H1 (cell line): ENCODE results near the gene NDUFA7. TPM values are rescaled to one million over a fixed set of nuclear protein-coding genes. Genes with fewer than 3 reads are reported as not detected.

Source experiments
- POLR2AphosphoS5 ChIP-seq: IDR thresholded peaks from 2 replicates; pipeline ENCODE4 v1.6.1; 2011; ENCODE audit warnings: low read depth, low read length
- SP2 ChIP-seq: IDR thresholded peaks from 2 replicates; pipeline ENCODE4 v1.6.1; 2012; ENCODE audit warnings: mild to moderate bottlenecking, low read length, inconsistent platforms
- polyA plus RNA-seq, 7 experiments: library from polyadenylated mRNA; depleted of rRNA in 3 of 7; stranded (reverse) in 5 of 7; unstranded in 2 of 7; fragments of >200 nt in 5 of 7; fragments of 200-250 nt in 2 of 7; gene quantifications; 1 replicate in 5 of 7; 2 replicates in 1 of 7; 4 replicates in 1 of 7; pipeline versions ENCODE4 v1.2.1 to v1.2.3, GENCODE V29; 2011 to 2013; ENCODE audit warnings: missing spikeins in 2 of 7, mixed read lengths in 2 of 7
- total RNA-seq: library from RNA; stranded (reverse); fragmentation: NEBNext Ultra II Directional; extraction: Animal tissue kit (Norgen Biotek cat#: 25700); gene quantifications from 2 replicates; pipeline ENCODE4 v1.2.1, GENCODE V29; 2021
- TF ChIP-seq, protein P1 (sequence below): IDR thresholded peaks from 2 replicates; pipeline ENCODE4 v1.6.1; 2012; ENCODE audit warnings: inconsistent platforms

The NDUFA7 gene
- total and polyA plus RNA-seq, 2 of the 8 experiments (the other 6 are each of a cell fraction or from before 2014, with no cell fraction given), result 54.4 to 286 TPM

DNA sequence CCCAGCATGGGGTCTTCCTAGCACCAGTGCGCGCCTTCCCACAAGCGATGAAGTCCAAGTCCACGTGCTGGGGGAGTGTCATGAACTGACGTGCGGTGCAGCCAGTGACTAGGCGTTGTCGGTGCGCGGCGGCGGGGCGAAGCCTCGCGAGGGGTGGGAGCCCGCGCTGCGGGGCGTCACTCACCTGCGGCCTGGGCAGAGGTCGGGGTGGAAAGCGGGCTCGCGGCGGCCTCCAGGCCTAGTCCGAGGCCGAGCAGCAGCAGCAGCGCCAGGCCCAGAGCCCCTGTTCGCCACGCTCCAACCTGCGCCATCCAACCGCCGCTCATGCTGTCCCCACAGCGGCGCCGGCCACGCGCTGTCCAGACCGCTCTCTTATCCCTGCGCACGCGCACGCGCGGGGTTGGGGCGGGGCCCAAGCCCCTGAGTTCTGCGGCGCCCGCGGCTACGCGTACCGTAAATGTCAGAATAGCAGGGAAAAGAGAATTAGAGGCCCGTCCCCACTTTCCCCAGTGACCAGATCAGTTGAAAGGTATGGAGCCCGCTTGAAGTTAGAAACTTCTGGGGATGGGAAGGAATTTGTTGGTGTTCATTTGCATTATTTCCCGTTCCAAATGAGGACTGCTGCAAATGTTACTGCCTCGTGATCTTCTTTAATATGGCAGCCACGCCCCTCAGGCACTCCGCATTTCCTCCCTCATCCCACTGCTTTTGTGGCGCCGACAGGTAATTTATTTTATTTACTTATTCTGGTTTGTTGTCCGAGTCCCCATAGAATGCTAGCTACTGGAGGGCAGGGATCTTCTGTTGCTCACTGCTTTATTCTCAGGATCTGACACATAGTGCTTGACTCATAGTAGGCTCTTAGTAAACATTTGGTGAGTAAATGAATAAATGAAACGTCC lies 13.0 kb downstream of the NDUFA7 start, which contains the start of gene CD320 (continued):
- TF ChIP-seq, protein P1, sequence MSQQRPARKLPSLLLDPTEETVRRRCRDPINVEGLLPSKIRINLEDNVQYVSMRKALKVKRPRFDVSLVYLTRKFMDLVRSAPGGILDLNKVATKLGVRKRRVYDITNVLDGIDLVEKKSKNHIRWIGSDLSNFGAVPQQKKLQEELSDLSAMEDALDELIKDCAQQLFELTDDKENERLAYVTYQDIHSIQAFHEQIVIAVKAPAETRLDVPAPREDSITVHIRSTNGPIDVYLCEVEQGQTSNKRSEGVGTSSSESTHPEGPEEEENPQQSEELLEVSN, result peak; percentile 65
- TF ChIP-seq SP2, result no peak
- peak; percentile 89 for TF ChIP-seq POLR2AphosphoS5
- TF ChIP-seq, all 59 proteins: peak for 25
